Measurements from ENCODE around the gene LMAN1L. TPM values are rescaled to one million over a fixed set of nuclear protein-coding genes. Genes with fewer than 3 reads are reported as not detected.

The LMAN1L gene
- total RNA-seq, 1 experiment from 2014 or later = not detected

DNA sequence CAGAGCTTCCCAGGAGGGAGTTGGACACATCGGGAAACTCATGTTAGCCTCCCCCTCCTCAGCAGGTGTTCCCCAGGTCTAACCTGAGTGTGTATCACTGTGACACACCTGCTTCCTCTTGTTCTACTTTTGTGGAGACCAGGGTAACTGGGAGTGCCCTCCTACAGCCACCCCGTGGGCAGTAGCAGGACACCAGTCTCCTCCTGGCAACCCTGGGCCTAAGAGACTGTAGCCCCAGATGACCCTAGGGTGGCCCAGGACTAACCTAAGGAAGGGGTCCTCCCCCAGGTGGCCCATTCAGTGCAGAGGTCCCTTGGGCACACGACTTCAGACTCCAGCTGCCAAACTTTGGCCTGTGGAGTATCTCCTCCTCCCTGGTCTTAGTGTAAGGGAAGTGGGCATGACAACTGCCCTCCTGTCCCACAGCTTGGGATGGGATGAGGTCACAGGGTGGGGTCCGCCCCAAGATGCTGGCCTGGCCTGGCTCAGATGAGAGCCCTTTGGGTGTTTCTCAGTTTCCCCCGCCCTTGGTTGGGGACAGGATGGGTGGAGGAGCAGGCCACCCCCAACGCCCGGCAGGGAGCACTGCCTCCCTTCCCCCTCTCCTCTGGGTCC is 26.0 kb upstream of the LMAN1L start:
- no peaks in the 10 kb centered on the region for H3K36me3 ChIP-seq (replicated peaks; ENCODE audit: control insufficient read depth, insufficient read depth, low read length)
- H3K4me3 ChIP-seq (ENCODE audit: insufficient read depth, low read depth, low read length) = no peak overlapping the region
- no peak for DNase-seq
- H3K27me3 ChIP-seq (ENCODE audit: control insufficient read depth, insufficient read depth, low read length) = no peaks in the 10 kb centered on the region; the same call in 1 of the 2 replicates

DNA sequence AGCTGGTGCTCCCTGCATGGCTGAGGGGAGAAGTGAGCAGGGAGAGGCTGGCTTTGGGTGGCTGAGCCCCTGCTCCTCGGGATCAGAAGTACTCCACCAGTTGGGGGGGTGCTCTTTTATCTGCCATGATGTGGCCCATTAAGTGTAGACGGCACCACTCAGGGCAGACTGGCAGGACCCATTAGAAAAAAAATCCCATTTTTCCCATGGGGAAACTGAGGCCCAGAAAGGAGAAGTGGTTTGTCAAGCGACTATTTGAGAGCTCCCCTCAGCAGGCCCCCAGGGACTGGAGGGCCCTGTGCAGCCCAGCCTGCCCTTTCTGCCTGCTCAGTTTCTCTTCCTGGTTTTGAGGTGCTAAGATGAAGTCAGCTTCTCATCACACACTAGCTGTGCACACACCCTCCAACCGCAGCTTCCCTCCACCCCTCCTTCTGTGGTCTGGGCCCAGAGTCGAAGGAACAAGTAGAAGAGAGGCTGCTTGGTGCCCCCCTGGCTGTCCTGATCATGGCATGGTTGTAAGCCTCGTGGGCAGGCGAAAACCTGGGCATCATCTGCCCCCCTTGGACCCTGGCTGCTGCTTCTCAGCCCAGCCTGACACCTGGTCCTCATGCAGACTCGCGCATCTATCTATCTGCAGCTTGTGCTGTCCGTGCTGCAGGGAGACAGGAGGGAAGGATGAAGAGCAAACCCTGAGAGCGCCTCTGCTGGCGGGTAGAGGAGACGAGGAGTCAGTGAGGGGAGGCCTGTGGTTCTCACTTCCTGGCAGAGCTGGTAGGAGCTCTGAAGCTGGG is 25.2 kb upstream of the LMAN1L start:
- Histone ChIP-seq H3K27me3 (ENCODE audit: control insufficient read depth, insufficient read depth, low read length) (no peaks in the 10 kb centered on the region; the same call in 1 of the 2 replicates), H3K4me3 (ENCODE audit: insufficient read depth, low read depth, low read length) (no peak overlapping the region), H3K36me3 (replicated peaks; ENCODE audit: control insufficient read depth, insufficient read depth, low read length) (no peaks in the 10 kb centered on the region)
- DNase-seq = peak; percentile 92

DNA sequence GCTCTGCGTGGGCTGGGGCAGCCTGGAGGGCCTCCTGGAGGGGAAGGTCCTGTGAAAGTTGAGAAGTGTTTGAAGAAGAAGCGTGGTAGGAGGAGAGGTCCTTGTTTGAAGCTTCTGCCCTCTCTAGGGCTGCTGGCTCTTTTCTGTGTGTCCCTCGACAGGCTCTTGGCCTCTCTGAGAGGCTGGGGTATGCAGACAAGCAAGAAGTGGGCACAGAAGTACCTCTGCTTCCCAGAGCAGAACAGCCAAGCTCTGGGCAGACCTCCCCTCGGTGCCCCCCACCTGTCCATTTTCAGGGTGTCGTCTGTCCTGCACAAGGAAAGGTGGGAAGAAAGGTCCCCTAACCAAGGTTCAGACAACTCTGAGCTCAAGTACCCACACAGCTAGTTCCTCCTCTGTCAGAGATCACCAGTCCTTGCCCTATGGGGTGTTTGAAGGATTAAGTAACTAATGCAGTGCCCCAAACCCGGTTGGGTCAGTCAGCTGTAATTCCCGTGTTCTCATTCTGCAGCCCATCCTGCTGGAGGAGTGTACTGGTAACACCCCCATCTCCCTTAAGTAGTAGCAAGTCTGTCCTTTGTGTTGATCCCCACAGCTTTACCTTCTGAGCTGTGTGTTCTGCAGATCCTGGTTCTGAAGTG is 24.5 kb upstream of the LMAN1L start:
- Histone ChIP-seq H3K36me3 (replicated peaks; ENCODE audit: control insufficient read depth, insufficient read depth, low read length) (no peaks in the 10 kb centered on the region), H3K27me3 (ENCODE audit: control insufficient read depth, insufficient read depth, low read length) (no peaks in the 10 kb centered on the region; the same call in 1 of the 2 replicates), H3K4me3 (ENCODE audit: insufficient read depth, low read depth, low read length) (no peak overlapping the region)
- DNase-seq = no peak

DNA sequence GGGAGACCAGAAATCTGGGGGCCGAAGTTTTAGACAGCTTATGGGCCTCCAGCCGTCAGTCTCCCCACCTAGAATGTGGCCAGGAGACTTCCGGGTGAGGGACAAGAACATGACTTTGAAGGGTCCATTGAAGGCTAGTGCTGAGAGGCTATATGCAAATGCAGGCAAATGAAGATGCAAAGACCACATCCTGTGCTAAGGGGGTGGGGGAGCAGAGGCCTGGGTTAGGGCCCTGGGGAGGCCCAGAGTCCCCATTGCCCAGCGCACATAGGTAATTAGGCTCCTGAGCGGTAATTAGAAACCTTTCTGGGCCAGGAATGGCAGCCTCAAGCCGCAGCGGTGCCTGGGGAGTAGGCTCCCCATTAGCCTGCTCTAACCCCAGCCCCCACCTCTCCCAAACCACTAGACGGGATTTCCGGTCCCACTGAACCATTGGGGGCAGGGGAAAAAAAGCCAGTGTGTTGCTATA is 23.9 kb upstream of the LMAN1L start:
- Histone ChIP-seq H3K36me3 (replicated peaks; ENCODE audit: control insufficient read depth, insufficient read depth, low read length) (no peaks in the 10 kb centered on the region), H3K27me3 (ENCODE audit: control insufficient read depth, insufficient read depth, low read length) (no peaks in the 10 kb centered on the region; the same call in 1 of the 2 replicates), H3K4me3 (ENCODE audit: insufficient read depth, low read depth, low read length) (no peak overlapping the region)
- DNase-seq = peak; percentile 73

DNA sequence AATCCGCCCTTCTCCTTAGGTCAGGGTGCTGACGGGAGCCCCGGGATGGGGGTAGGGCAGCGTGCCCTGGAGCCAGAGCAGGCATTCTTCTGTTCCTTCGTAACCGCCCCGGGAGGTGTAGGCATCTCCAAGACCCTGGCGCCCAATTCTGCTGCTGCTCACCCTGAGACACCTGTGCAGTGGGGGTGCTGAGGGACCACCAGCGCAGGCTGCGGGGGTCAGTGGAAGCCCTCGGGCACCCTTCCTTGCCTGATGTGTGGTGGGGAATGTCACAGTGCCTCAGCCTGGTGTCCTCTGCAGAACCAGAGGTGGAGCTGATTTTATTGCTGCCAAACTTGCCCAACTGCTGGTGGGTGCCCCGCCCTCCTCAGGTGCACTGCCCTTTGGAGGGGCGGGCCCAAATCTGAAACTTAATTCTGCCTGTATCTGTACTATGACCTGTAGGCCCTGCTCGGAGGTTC is 23.4 kb upstream of the LMAN1L start:
- DNase-seq = no peak
- Histone ChIP-seq H3K36me3 (replicated peaks; ENCODE audit: control insufficient read depth, insufficient read depth, low read length) (no peaks in the 10 kb centered on the region), H3K4me3 (ENCODE audit: insufficient read depth, low read depth, low read length) (no peak overlapping the region), H3K27me3 (ENCODE audit: control insufficient read depth, insufficient read depth, low read length) (no peaks in the 10 kb centered on the region; the same call in 1 of the 2 replicates)

DNA sequence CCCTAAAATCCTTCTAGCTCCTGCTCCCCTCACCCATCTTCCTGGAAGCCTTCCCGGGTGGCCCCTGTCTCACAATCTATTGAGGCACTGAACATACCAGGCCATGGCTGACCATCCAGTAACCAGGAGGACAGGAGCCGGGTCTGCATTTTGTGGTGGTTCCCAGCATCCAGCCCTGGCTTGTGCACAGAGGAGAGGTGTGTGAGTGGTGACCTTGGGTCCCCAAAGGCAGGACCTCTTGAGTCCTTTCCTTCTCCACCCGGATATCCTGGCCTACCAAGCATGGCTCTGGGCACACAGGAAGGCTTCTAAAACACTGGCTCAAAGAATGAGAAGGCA is 22.9 kb upstream of the LMAN1L start:
- H3K36me3 ChIP-seq (replicated peaks; ENCODE audit: control insufficient read depth, insufficient read depth, low read length) = no peaks in the 10 kb centered on the region
- no peak for DNase-seq
- no peaks in the 10 kb centered on the region; the same call in 1 of the 2 replicates for H3K27me3 ChIP-seq (ENCODE audit: control insufficient read depth, insufficient read depth, low read length)

DNA sequence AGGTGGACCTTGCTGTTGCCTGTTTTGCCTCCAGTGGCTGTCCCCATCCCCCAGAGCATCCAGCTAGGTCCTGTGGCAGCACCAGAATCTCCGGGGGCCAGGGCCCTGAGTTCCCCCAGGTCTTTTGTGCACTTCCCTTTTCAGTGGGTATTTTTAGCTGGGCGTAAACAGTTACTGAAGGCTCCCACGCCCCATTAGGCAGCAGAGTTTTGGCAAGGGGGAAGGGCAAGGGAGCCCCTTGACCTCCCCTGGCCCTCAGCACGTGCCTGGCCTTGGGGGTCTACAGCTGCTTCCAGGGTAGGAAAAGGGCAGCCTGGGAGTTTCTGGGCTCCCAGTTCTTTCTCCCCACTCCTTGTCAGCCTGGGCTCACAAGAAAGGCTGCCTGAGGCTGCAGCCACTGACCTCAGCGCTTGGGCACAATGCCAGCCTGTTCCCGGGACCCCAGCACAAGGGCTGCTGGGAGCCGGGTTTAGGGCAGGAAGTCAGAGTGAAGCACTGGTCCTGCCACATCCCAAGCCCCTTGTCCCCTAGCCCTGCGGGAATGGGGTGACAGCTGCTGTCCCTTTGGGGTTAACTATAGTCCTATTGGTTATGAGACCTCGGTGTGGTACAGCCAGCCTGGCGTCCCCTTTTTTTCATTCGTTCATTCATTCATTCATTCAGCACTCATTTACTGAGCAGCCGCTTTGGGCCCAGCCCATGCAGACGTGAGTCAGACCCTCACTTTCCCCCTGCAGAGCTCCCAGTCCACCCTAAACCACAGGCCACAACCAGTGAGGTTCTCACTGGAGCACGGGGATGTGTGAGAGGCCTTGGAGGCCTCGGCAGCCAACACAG is 22.3 kb upstream of the LMAN1L start:
- no peaks in the 10 kb centered on the region; the same call in 1 of the 2 replicates for H3K27me3 ChIP-seq (ENCODE audit: control insufficient read depth, insufficient read depth, low read length)
- no peaks in the 10 kb centered on the region for H3K36me3 ChIP-seq (replicated peaks; ENCODE audit: control insufficient read depth, insufficient read depth, low read length)
- H3K4me3 ChIP-seq (ENCODE audit: insufficient read depth, low read depth, low read length) = no peak overlapping the region
- no peak for DNase-seq

More for the DNA sequence above, 22.9 kb upstream of the LMAN1L start:
- H3K4me3 ChIP-seq (ENCODE audit: insufficient read depth, low read depth, low read length) = no peak overlapping the region

DNA sequence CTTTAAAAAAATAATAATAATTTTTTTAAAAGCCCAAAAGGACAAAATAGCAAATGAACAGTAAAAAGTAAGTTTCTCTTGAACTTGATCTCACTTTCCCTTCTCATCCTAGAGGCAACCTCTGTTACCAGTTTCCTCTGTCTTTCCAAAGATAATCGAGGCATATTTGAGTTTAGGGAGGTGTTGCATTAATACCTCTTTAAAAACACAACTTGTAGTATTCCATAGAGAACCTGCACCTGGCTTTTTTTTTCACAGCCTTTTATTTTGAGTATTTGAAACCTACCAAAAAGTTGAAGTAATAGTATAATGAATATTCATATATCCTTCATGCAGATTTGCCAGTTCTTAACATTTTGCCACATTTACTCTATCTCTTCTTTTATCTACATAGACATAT is 21.6 kb upstream of the LMAN1L start:
- no peaks in the 10 kb centered on the region for H3K36me3 ChIP-seq (replicated peaks; ENCODE audit: control insufficient read depth, insufficient read depth, low read length)
- H3K27me3 ChIP-seq (ENCODE audit: control insufficient read depth, insufficient read depth, low read length) = no peaks in the 10 kb centered on the region; the same call in 1 of the 2 replicates
- no peak for DNase-seq
- H3K4me3 ChIP-seq (ENCODE audit: insufficient read depth, low read depth, low read length) = no peak overlapping the region

DNA sequence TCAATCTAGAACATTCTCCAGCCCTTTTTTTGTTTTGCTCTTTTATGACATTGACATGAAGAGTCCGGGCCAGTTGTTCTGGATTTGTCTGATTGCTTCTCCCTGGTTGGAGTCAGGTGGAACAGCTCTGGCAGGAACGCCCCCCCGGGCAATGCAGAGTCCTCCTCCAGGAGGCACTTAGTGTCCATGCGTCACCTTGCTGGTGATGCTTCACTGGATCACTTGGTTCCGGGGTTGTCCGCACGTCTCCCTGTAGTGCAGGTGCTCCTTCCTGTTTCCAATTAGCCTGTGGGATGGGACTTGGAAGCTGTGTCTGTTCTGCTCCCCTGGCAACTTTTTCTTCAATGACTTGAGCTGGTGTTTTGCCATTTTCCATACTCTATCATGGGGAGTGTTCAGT is 21.0 kb upstream of the LMAN1L start:
- Histone ChIP-seq H3K36me3 (replicated peaks; ENCODE audit: control insufficient read depth, insufficient read depth, low read length) (no peaks in the 10 kb centered on the region), H3K4me3 (ENCODE audit: insufficient read depth, low read depth, low read length) (no peak overlapping the region), H3K27me3 (ENCODE audit: control insufficient read depth, insufficient read depth, low read length) (no peaks in the 10 kb centered on the region; the same call in 1 of the 2 replicates)
- no peak for DNase-seq

DNA sequence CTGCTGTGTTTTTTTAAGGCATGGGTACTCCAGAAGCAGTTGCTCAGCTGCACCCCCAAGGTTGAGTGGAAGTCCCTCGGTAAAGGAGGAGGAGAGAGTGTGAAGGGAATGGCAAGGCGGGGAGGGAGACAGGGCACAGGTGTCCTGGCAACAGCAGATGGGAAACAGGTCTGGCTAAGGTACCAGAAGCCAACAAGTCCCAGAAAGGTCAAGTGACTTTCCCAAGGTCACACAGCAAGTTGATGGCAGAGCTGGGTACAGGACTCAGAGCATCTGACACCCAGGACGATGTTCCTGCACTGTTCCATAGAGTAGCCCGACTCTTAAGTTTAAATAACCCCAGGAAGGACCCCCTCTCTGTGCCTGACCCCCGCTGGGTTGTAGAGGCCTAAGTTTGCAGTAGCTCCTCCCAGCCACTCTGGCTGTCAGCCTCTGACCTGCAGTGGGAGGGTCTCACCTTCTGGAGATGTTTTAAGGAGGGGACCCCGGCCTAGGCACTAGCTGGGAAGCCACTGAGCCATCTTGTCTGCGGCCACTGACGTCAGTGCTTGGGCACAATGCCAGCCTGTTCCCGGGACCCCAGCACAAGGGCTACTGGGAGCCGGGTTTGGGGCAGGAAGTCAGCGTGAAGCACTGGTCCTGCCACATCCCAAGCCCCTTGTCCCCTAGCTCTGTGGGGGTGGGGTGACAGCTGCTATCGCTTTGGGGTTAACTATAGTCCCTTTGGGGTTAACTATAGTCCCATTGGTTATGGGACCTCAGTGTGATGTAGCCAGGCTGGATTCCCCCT is 20.2 kb upstream of the LMAN1L start:
- Histone ChIP-seq H3K36me3 (replicated peaks; ENCODE audit: control insufficient read depth, insufficient read depth, low read length) (no peaks in the 10 kb centered on the region), H3K4me3 (ENCODE audit: insufficient read depth, low read depth, low read length) (no peak overlapping the region), H3K27me3 (ENCODE audit: control insufficient read depth, insufficient read depth, low read length) (no peaks in the 10 kb centered on the region; the same call in 1 of the 2 replicates)
- DNase-seq = no peak

DNA sequence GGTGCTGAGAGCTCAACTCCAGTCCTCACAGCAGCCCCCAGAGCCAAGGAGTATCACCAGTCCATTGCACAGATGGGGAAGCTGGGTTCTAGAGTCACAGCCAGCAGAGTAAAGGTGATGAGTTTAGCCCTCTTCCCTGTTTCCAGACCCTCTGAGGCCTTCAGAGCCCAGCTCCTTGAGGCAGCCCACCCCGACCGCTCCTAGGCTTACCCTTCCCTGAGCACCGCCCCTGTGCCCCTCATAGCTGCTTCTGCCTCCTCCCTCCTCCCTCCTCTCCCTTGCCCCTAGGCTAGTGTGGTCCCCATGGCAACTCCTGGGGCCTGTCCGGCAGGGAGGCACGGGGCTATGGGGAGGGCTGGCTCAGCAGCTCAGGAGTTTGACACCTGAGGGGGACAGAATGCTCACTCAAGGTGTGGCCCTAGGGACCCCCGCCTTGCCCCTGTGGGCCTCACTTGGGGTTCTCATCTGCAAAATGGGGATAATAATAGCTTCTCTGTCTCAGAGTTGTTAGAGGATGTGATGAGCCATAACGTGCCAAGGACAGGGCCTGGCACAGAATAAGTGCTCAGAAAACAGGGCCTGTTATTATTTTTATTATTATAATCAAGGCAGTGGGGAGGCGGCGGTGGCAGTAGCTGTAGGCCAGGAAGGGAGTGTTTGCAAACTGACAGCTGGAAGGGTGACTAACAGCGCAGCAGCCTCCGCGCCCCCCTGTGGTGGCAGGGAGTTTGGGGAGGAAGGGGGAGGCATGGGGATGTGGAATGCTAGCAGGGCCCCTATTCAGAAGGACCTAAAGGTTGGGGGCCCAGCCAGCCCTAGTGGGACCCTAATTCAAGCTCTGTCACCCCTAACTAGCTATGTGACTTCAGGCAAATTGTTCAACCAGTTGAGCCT is 19.3 kb upstream of the LMAN1L start:
- DNase-seq = peak; percentile 79
- Histone ChIP-seq H3K36me3 (replicated peaks; ENCODE audit: control insufficient read depth, insufficient read depth, low read length) (no peaks in the 10 kb centered on the region), H3K27me3 (ENCODE audit: control insufficient read depth, insufficient read depth, low read length) (no peaks in the 10 kb centered on the region; the same call in 1 of the 2 replicates), H3K4me3 (ENCODE audit: insufficient read depth, low read depth, low read length) (no peak overlapping the region)

DNA sequence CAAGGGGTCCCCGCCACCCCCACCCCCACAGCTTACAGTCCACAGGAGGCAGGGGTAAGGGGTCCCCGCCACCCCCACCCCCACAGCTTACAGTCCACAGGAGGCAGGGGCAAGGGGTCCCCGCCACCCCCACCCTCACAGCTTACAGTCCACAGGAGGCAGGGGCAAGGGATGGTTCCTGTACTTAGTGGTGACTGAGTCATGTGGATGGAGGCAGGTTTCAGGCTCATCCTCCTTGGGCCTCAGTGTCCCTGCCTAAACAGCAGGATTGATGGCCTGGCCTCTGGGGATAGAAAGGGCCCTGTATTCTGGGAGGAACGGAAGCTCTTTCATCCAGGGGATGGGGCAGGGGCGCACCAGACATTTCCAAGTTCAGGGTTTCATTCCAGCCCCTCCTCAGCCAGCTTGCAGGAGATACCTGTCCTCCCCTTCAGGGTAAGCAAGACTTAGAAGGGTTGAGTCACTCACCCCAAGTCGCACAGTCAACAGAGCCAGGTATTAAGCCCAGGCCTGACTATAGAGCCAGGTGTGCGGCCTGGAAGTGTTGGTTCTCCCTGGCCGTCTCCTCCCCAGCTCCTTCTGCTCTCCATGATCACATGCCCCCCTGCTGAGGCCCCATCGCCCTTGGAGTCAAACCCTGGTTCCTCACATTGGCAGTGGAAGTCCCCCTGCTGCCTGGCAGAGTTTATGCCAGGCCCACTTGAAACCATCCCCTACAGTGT is 18.2 kb upstream of the LMAN1L start:
- H3K36me3 ChIP-seq (replicated peaks; ENCODE audit: control insufficient read depth, insufficient read depth, low read length) = peaks cover 2% of the 10 kb centered on the region
- no peak for DNase-seq
- H3K27me3 ChIP-seq (ENCODE audit: control insufficient read depth, insufficient read depth, low read length) = no peaks in the 10 kb centered on the region; the same call in 1 of the 2 replicates
- H3K4me3 ChIP-seq (ENCODE audit: insufficient read depth, low read depth, low read length) = no peak overlapping the region
